ENCODE data around the gene ABHD3.
"Not testable (repeated sequence)": the region's sequence is repeated elsewhere in the genome, so short reads cannot be mapped to it uniquely, and the experiment has no call there.

ABHD3 gene, protein sequence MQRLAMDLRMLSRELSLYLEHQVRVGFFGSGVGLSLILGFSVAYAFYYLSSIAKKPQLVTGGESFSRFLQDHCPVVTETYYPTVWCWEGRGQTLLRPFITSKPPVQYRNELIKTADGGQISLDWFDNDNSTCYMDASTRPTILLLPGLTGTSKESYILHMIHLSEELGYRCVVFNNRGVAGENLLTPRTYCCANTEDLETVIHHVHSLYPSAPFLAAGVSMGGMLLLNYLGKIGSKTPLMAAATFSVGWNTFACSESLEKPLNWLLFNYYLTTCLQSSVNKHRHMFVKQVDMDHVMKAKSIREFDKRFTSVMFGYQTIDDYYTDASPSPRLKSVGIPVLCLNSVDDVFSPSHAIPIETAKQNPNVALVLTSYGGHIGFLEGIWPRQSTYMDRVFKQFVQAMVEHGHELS

DNA sequence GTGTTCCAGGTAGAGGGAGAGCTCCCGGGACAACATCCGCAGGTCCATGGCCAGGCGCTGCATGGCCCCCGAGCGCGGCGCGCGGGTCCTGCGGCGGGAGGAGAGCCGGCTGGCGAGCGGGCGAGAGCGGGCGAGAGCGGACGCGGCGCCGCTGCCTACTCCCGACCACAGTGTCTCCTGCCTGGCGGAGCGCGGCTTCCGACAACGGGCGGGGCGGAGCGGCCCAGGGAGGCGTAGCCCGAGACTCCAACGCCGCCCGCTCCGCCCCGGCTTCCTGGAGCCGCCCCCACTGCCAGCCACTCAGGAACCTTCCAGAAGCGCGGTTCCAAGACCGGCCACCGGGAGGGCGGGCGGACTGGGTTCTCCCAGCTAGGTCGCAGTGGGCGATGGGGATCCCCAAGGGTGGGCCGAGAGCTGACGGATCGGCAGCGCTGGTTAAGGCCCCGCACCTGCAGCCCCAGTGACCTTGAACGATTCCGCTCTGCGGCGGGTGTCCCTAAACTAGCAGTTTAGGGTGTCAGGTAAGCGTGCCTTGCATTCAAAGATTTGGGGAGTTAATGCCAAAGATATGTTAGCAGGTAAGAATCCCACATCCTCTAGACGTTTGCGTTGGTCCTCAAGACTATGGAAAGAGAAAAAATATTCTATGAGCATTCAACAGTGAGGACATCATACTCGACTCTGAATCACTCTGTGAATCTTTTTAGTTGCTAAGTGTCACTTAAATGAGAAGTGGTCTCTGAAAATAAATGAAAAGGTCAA is at the start of gene ABHD3:
TSS of gene ABHD3 (minus strand) at position 172 of the 762 bp plus-strand sequence. CDS start at position 63, 109 bp downstream.
- FAIRE-seq = no peak

DNA sequence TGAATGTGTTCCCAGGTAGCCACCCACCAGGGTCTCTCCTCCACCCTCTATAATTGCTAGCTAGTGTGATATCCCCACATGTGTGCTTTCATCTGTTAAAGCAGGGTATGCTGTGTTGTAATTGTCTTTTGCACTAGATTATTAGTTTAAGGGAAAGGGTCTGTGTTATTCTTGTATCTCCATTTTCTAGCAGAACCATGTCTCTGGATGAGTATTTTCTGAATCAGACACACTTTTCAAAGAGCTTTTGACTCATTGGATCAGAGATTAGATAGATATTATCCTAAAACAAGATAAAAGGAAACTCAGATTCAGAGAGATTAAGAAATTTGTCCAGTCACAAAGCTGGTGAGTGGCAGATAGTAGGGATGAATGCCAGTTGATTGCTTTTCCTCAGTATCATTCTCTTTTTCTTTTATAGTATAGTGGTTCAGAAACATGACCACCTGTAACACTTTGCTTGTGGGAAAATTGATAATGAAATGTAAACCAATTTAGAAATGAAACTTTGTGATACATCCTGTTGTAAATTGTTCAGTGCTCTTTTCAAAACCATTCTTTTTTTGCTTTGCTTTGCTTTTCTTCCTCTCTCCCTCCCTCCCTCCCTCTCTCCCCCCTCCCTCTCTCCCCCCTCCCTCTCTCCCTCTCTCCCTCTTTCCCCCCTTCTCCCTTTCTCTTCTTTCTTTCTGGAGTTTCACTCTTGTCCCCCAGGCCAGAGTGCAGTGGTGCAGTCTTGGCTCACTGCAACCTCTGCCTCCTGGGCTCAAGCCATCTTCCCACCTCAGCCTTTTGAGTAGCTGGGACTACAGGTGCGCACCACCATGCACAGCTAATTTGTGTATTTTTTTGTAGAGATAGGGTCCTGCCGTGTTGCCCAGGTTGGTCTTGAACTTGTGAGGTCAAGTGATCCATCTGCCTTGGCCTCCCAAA is 43.5 kb upstream of the ABHD3 start:
- no peak for FAIRE-seq

DNA sequence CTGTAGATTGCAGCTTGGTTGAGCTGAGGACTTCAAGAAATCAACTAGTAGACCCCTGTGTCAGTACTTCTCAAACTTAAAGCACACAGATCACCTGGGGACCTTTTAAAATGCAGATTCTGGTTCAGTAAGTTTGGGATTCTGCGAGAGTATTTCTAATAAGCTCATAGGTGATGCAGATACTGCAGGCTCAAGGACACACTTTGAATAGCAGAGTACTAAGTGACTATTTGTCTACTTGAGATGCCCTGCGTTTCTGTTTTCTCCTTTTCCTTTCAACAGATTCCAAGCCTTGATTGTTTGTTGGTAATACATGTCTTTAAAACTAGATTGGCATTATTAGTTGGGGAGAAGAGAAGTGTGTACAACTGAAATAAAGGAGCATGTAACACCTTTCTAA is 42.7 kb upstream of the ABHD3 start:
- FAIRE-seq = no peak

DNA sequence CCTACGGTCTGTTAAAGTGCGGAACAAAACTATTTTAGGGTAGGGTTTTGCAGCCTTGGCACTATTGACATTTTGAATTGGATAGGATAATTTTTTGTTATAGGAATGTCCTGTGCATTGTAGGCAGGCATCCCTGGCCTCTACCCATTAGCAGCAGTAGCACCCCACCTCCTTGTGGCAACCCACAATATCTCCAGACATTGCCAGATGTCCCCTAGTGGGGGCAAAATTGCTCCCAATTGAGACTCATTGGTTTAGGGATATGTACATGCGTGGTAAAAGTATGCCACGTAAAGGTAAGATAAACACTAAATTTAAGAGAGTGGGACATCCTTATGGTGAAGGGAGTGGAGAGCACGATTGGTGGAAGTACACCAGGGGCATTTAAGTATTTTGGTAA is 40.7 kb upstream of the ABHD3 start:
- no peak for FAIRE-seq

DNA sequence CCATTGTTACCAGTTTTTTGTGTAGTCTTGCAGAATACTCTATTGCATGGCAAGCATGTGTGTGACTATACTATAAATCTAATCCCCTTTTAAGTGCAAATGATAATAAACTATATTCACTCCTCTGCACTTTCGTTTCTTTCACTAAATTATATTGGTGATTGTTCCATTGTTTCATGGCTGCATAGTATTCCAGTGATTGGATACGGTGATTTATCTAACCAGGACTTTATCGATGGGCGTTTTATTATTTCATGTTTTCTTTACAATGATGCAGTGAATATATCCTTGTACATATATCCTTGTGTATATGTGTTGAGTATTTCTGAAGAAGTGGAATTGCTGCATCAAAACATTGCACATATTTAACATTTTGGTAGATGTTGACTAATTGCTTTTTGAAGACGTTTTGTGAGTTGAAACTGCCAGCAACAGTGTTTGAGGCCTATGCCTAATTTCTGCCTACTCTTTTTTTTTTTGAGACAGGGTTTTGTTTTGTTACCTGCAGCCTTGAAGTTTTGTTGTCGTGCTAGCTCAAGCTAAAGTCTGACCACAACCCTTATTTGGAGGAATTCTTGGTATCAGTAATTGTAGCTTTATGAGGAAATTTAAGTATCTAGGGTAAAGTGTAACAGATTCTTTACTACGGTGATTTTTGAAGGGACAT is 38.7 kb upstream of the ABHD3 start:
- FAIRE-seq = no peak

DNA sequence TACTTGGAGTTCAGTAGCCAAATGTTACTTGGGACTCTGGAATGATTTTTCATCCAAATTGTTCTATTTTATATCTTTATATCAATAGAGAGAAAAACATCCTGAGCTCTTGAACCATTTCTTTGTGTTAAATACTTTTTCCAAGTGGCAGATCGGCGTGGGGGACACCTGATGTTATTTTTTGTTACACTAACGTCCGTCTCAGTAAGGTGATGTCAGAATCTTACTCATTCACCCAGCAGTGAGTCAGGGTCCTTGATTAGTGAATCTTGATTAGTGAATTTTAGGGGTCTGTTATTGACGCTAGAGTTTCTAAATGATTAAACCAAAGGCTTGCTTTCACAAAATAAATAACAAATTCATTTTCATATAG is 37.7 kb upstream of the ABHD3 start:
- no peak for FAIRE-seq

DNA sequence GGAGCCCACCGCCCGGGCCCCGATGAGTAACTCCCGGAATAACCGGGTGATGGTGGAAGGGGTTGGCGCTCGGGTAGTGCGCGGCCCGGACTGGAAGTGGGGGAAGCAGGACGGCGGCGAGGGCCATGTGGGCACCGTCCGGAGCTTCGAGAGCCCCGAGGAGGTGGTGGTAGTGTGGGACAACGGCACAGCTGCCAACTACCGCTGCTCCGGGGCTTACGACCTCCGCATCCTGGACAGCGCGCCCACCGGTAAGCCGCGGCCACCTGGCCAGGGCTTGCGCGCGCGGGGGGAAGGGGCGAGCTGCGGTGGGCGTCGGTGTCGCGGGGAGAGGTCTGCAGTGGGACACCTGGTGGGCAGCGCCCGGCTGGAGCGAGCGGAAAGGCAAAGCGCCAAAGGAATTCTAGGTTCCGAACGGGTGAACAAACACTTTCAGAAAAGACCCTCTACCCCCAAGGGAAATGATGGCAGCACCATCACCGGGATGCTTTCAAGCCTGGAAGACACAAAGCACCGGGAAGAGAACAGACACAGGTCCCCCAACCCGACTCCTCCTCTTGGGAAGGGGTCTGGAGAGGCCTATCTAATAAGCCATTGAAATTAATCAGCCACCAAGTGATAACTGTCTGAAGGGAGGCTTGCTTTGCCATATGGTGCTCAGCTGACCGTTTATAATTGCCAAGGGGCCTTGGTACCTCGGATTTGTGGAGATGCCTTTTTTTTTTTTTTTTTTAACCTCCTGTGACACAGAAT is 37.2 kb upstream of the ABHD3 start:
- no peak for FAIRE-seq

DNA sequence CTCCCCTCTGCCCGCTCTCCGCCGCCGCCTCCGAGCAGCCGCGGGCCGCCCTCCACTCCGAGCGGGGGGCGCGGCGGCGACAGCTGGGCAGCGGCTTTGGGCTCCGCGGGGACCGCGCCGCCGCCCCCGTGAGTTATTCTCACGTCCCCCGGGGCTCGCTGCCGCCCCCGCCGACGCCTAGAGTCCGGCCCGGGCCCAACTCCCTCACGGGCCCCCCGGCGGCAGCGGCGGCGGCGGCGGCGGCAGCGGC is 36.7 kb upstream of the ABHD3 start:
- FAIRE-seq = no peak

DNA sequence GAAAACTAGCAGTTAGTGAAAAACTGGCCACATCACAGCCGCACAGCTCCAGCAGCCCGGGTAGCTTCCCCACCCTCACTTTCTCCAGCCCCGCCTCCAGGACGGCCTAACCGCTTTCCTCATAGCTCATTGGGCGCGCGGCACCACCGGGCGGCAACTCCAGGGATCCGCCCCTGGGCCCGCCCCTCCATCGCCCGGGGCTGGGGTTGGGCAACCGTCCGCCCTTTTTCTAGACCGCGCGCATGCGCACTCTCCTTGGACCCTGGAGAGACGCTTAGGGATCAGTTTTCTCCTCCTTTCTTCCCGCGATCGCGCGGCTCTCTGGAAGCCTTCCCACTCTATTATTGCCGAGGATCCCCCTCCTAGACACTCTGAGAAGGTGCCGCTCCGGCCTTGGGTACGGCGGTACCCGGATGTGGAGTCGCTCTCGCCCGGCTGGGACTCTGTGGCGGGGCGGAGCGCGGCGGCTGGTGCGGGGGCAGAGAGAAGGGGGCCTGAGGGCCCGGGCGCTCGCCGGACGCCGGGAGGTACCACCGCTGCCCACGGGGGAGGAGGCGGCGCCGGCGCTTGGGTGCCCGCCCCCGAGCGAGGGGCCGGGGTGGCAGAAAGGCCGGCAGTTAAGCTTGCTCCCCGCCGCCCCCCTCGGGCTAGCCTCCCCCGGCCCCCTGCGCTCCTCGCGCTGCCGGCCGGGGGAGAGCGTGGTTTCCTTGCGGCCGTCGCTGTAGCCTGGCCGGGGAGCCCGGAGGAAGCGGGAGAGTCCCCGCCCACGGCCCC is 36.2 kb upstream of the ABHD3 start, which contains the start of gene MIB1:
TSS of gene MIB1 (plus strand) at position 255 of the 774 bp plus-strand sequence. CDS start 792 bp downstream, outside the sequence.
- peak; percentile 99 for FAIRE-seq

DNA sequence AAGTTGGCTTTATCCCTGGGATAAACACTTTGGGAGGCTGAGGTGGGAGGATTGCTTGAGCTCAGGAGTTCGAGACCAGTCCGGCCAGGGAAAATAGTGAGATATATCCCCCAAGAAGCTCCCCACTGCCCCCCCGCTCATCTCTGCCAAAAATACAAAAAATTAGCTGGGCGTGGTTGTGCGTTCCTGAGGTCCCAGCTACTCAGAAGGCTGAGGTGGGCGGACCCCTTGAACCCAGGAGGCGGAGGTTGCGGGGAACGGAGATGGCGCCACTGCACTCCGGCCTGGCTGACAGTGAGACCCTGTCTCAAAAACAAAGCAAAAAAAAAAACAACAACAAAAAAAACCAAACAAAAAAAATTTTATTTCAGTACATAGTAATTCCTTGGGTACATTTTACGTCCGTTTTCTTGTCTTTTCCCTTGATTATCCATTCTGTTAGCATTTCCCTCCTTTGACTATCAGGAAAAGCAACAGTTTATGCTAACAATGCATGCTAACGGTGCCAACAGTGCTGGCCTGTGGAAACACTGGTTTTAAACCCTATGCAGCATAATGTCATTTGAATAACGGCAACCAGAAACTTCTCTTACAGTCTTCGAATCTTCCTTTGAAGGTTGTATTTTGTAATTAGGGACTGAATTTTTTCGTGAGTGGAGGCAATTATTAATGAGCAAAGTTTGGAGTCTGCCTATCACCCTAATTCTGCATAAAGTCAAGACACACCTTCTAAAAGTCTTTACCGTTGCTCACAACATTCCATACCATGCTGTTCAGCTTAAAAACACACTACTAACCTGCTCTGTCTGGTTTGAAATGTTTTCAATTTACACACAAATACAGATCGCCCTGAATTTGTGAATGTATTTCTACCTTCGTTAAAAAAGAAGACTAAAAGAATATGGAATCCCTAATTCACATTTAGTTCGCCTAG is 35.3 kb upstream of the ABHD3 start:
- no peak for FAIRE-seq

DNA sequence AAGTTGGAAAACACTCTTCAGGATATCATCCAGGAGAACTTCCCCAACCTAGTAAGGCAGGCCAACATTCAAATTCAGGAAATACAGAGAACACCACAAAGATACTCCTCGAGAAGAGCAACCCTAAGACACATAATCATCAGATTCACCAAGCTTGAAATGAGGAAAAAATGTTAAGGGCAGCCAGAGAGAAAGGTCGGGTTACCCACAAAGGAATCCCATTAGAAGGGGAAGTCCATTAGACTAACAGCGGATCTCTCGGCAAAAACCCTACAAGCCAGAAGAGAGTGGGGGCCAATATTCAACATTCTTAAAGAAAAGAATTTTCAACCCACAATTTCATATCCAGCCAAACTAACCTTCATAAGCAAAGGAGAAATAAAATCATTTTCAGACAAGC is 32.4 kb upstream of the ABHD3 start:
- not testable (repeated sequence) for FAIRE-seq

DNA sequence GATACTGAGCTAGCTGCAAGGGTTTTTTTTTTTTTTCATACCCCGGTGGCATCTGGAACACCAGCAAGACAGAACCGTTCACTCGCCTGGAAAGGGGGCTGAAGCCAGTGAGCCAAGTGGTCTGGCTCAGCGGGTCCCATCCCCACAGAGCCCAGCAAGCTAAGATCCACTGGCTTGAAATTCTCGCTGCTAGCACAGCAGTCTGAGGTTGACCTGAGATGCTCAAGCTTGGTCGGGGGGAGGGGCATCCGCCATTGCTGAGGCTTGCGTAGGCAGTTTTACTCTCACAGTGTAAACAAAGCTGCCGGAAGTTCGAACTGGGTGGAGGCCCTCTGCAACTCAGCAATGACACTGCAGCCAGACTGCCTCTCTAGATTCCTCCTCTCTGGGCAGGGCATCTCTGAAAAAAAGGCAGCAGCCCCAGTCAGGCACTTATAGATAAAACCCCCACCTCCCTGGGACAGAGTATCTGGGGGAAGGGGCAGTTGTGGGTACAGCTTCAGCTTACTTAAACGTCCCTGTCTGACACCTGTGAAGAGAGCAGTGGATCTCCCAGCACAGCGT is 31.0 kb upstream of the ABHD3 start:
- no peak for FAIRE-seq

DNA sequence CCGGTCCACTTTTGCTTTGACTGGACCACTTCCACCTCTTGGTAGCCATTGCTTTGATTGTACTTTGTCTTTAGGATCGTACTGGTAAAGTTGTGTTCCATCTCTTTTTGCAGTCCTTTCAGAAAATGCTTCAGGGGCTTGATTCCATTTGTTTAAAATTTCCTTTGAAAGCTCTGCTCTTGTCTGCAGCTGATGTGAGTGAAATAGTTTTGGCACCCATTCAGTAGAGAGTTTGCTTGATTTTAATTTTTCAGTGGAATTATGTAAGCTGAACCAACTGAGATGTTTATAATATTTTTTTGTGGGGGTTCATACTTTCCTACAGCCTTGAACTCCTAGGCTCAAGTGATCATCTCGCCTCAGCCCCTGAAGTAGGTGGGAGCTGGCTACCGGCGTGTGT is 28.4 kb upstream of the ABHD3 start:
- FAIRE-seq = no peak

DNA sequence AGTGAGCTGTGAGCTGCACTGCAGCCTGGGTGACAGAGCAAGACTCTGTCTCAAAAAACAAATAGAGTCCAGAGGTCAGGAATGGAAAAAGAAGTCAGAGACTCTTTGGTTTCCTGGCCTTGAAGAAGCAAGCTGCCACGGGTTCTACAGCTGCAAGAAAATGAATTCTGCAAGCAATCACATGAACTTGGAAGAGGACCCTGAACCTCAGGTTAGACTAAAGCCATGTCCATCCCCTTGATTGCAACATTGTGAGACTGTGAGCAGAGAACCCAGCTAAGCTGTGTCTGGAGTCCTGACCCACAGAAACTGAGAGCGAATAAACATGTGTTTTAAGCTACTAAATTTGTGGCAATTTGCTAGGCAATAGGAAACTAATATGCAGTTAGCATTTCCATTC is 23.1 kb upstream of the ABHD3 start:
- no peak for FAIRE-seq

DNA sequence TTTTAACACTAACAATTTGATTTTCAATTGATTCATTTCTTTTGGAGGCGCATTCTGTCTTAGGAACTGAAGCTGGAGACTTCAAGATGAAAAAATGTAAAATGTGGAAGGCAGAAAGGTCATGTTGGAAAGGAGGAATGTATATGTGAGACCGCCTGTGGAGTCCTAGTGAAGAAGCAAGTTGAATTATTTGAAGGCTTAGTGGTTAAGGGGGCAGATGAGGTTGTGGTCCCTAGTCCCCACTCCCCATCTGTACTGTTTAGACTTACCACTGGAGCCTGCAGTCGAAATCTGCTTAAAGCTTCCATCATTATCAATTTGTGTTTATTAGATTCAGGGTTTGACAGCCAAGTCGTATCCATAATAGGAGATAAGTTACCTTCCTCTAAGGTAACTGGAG is 20.6 kb upstream of the ABHD3 start:
- FAIRE-seq = no peak

DNA sequence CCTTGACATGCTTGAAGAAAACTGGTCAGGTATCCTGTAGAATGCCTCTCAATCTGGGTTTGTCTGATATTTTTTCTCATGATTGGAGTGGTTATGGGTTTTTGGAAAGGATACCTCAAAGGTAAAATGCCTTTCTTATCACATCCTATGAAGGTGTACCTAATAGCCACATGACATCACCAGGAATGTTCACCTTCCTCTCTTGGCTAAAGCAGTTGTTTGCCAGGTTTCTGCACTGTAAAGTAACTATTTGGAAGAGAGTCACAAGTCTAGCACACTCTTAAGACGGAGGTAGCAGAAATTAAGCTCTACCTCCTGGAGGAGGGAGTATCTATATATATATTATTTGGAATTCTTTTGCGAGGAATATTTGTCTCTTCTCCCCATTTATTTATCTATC is 18.1 kb upstream of the ABHD3 start:
- FAIRE-seq = no peak

DNA sequence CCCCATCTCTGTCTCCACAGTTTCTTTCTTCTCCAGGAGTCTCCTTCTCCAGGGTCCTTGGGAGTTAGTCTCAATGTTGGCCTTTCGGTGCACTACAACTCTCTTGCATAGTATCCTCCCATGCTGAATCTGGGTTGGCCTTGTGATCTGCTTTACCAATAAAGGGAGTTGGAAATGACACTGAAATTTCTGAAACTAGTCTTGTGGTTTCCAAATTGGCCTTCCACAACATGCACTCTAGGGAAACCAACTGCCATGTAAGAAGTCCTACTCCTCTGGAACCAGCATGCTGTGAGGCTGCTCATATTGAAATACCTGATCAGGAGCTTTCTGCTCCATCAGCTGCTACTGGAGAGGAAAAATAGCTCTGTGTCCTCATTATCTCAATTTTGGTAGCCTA is 9.9 kb upstream of the ABHD3 start:
- FAIRE-seq = no peak

DNA sequence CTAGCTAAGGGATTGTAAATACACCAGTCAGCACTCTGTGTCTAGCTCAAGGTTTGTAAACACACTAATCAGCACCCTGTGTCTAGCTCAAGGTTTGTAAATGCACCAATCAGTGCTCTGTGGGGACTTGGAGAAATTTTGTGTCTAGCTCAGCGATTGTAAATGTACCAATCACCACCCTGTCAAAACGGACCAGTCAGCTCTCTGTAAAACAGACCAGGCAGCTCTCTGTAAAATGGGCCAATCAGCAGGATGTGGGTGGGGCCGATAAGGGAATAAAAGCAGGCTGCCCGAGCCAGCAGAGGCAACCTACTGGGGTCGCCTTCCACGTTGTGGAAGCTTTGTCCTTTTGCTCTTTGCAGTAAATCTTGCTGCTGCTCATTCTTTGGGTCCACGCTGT is 2.6 kb upstream of the ABHD3 start:
- FAIRE-seq = not testable (repeated sequence)

DNA sequence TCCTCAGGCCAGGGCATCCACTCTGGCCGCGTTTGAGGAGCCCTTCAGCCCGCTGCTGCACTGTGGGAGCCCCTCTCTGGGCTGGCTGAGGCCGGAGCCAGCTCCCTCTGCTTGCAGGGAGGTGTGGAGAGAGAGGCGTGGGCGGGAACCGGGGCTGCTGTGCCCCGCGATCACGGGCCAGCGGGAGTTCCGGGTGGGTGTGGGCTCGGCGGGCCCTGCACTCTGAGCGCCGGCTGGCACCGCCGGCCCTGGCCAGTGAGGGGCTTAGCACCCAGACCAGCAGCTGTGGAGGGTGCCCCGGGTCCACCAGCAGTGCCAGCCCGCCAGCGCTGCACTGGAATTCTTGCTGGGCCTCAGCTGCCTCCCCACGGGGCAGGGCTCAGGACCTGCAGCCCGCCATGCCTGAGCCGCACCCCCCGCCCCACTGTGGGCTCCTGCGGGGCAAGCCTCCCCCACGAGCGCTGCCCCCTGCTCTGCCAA is 1.9 kb upstream of the ABHD3 start:
- no peak for FAIRE-seq

All from endometrium (tissue), 2 donors.